ENCODE measurements around the gene NF1. TPM values are rescaled to one million over a fixed set of nuclear protein-coding genes. Genes with fewer than 3 reads are reported as not detected.
A peak's percentile ranks its signal among the peaks of the same experiment; 100 is the strongest.

NF1 gene
- total RNA-seq, 2 experiments from 2014 or later = 18.1 to 21.7 TPM

DNA sequence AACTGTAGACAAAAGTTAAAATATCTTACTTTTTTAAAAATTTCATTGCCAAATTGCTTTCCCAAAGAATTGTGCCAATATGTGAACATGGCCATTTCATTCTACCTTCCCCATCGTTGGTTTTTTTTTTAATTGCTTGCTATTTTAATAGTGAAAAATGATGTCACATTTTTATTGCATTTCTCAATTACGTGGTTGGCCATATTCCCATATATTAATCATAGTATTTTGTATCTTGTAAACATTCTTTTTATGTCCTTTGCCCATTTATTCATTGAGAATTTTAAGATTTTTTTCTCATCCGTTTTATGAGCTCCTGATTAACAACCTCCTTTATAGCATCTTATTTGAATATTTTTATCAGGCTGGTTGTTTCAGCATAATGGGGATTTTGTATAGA lies 195.0 kb downstream of the NF1 start:
- no peak for DNase-seq
- CTCF ChIA-PET = interaction anchor here (0.9 kb wide), 1 partner anchor 12 kb away, joined by 3 read pairs; no protein-coding TSS in a partner anchor
- H3K36me3 Mint-ChIP-seq (ENCODE audit: low read depth) = peaks cover 3% of the 10 kb centered on the region

DNA sequence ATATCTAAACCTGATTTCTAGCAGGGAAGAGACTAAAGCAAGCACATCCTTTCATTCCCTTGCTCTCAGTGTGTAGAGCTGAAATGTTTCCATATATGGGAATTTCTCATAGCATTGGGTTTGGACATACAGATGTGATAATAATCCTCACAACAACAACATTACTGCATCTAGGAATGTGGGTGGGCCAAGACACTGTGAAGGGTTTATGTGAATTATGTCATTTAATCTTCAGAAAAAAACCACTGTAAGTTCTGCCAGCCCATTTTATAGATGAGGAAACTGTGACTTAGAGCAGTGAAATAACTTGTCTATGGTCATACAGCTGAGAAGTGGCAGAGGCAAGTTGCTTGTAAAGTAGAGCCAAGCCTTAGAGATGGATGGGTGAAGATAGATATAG lies 197.0 kb downstream of the NF1 start:
- CTCF ChIA-PET = no interaction called here
- peaks cover 5% of the 10 kb centered on the region for H3K36me3 Mint-ChIP-seq (ENCODE audit: low read depth)
- DNase-seq = no peak
- H3K4me3 Mint-ChIP-seq = no peak overlapping the region
- peaks cover 4% of the 10 kb centered on the region for H3K4me1 Mint-ChIP-seq
- no peaks in the 10 kb centered on the region for H3K9me3 Mint-ChIP-seq
- POLR2A ChIA-PET = no interaction called here
- H3K27ac Mint-ChIP-seq = no peak overlapping the region
- no peaks in the 10 kb centered on the region for H3K27me3 Mint-ChIP-seq

More for the DNA sequence above, 195.0 kb downstream of the NF1 start:
- Mint-ChIP-seq H3K27me3 (no peaks in the 10 kb centered on the region), H3K27ac (no peak overlapping the region), H3K4me1 (peaks cover 2% of the 10 kb centered on the region), H3K4me3 (no peak overlapping the region), H3K9me3 (no peaks in the 10 kb centered on the region)
- POLR2A ChIA-PET = no interaction called here

DNA sequence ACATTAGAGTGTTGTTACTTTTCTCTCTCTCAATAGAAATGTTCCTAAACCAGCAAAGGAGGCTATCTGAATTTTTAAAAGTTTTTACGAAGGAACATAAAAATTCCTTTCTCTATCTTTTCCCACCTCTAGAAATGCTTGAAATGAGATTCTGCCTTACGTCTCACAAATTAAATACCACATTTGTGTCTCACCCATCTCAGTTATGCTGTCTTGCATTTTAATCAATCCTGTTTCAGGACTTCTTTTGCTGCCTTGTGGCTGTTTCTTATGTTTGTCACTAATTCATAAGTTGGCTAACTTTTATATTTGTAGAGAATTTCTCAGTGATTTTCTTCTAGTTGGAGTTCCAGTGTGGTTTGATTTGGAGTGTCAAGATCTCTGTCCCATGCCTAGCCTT lies 198.8 kb downstream of the NF1 start:
- H3K4me1 Mint-ChIP-seq = peaks cover 4% of the 10 kb centered on the region
- no peak overlapping the region for H3K4me3 Mint-ChIP-seq
- no peak for DNase-seq
- H3K27me3 Mint-ChIP-seq = no peaks in the 10 kb centered on the region
- no peak overlapping the region for H3K27ac Mint-ChIP-seq
- peaks cover 2% of the 10 kb centered on the region for H3K36me3 Mint-ChIP-seq (ENCODE audit: low read depth)
- ChIA-PET POLR2A (no interaction called here), CTCF (interaction anchor here (0.5 to 0.6 kb wide), 2 partner anchors 27 to 809 kb away, joined by 4 read pairs; no protein-coding TSS in a partner anchor)
- no peaks in the 10 kb centered on the region for H3K9me3 Mint-ChIP-seq

DNA sequence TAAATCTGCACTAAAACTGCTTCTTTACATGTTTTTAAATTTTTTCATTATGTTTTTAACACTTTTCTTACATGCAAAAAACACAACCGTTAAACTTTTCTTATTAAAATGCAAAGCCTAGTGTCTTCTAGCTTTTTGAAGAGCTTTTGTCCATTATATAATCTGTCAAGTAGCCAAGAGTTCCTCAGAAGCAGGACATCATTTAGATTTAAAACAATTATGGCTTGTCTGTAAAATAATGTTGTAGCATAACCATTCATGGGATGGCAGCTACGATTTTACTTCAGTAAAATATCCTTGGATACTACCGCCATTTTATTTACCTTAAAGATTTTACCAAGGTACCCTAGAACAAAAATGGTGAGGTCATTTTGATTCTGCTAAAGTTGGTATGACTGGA lies 199.5 kb downstream of the NF1 start:
- CTCF ChIA-PET = interaction anchor here (0.5 kb wide), 1 partner anchor 200 kb away, joined by 3 read pairs; the partner anchor contains the start of gene NF1
- Mint-ChIP-seq H3K4me3 (no peak overlapping the region), H3K27me3 (no peaks in the 10 kb centered on the region)

DNA sequence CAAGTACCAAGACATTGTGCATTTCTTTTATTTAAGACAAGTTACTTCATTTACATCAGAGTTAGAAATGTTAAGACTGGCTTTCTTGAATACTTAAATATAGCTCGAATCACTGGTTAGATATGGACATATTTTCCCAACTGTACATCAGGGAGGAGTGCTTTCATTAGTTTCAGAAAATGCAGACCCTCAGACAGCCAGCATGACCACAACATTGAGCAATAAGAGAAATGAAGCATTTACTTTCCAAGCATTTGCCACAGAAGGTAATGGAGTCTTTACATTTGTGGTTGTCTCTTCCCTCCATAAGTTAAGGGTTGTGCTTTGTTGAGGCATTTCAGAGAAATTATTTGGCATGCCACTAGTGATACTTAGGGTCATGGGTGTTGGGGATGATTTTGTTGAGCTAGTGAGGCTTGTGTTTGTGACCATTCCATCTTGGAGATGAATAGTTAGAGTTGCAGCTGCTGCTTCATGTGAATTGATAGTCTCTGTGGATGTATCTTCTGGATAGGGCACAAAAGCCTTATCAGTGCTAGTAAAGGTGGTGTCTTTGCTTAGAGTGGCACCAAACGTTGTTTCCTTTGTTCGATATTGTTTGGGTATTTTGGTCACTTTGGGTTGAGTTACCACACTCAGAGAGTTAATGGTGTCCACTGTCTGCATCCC lies 200.2 kb downstream of the NF1 start:
- DNase-seq = no peak
- peaks cover 4% of the 10 kb centered on the region for H3K4me1 Mint-ChIP-seq
- peaks cover 2% of the 10 kb centered on the region for H3K36me3 Mint-ChIP-seq (ENCODE audit: low read depth)
- ChIA-PET POLR2A (no interaction called here), CTCF (interaction anchor here (0.5 kb wide), 2 partner anchors 53 to 200 kb away, joined by 3 read pairs; partner anchors contain the start of gene NF1)
- no peaks in the 10 kb centered on the region for H3K9me3 Mint-ChIP-seq
- H3K4me3 Mint-ChIP-seq = no peak overlapping the region
- H3K27me3 Mint-ChIP-seq = no peaks in the 10 kb centered on the region
- H3K27ac Mint-ChIP-seq = no peak overlapping the region

More for the DNA sequence above, 199.5 kb downstream of the NF1 start:
- no peak overlapping the region for H3K27ac Mint-ChIP-seq
- peaks cover 4% of the 10 kb centered on the region for H3K4me1 Mint-ChIP-seq
- no peaks in the 10 kb centered on the region for H3K9me3 Mint-ChIP-seq
- DNase-seq = no peak
- POLR2A ChIA-PET = no interaction called here
- H3K36me3 Mint-ChIP-seq (ENCODE audit: low read depth) = peaks cover 2% of the 10 kb centered on the region

DNA sequence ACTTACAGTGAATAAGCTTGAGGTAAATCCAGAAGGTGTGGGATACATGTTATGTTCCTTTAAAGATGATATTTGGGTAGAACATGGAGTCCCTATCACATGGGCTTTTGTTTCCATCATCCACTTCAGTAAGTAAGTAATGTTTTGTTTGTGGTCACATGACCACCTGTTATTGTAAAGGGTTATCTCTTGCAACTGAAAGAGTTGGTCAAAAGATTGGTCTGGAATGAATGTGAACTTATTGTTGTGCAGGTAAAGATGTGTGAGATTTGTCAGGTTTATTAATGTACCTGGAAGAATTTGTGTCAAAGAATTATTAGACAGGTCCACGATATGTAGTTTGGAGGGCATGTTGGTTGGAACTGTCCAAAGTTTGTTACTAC lies 200.7 kb downstream of the NF1 start:
- no peaks in the 10 kb centered on the region for H3K9me3 Mint-ChIP-seq
- POLR2A ChIA-PET = no interaction called here

DNA sequence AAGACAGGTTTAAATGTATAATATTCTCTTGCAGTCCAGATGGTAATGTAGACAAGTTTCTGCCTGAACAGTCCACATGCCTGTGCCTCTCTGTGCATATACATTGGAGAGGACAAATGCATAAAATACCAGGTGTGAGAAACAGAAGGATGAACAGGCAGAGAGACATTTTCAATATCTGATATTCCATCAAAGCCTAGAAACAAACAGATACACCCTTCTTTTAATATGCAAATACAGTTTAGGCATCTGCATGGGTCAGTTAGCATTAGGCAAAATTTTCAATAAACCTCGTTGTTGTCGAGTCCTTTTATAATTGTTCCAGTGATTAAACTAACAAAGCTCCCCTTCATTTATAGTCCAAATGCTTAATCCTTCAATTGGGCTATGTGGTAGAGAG lies 201.4 kb downstream of the NF1 start:
- no peak for DNase-seq
- no peaks in the 10 kb centered on the region for H3K27me3 Mint-ChIP-seq
- peaks cover 6% of the 10 kb centered on the region for H3K36me3 Mint-ChIP-seq (ENCODE audit: low read depth)
- CTCF ChIA-PET = no interaction called here
- peaks cover 2% of the 10 kb centered on the region for H3K4me1 Mint-ChIP-seq
- H3K27ac Mint-ChIP-seq = no peak overlapping the region
- H3K4me3 Mint-ChIP-seq = no peak overlapping the region
- POLR2A ChIA-PET = no interaction called here
- H3K9me3 Mint-ChIP-seq = no peaks in the 10 kb centered on the region

More for the DNA sequence above, 200.7 kb downstream of the NF1 start:
- Mint-ChIP-seq H3K4me1 (peaks cover 2% of the 10 kb centered on the region), H3K4me3 (no peak overlapping the region), H3K27me3 (no peaks in the 10 kb centered on the region), H3K27ac (no peak overlapping the region), H3K36me3 (ENCODE audit: low read depth) (peaks cover 2% of the 10 kb centered on the region)
- CTCF ChIA-PET = interaction anchor here (0.5 kb wide), 1 partner anchor 54 kb away, joined by 3 read pairs; no protein-coding TSS in a partner anchor
- DNase-seq = no peak

DNA sequence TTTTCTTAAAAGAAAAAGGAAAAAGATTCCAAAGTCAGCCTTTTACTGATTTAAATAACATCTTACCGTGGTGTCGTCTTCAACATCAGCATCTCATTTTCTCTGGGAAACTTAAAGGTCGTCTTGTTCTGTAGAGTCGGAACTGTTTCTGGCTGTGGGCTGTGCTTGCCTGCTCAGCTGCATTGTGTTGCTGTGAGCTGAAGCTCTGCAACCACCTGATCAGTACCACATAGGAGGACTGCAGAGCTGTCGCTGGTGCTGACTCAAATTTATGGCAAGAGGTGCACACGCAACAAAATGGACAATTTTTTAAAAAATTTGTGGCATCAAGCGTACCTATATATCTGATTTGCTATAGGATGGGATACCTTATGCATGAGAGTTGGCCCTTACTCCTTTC lies 202.3 kb downstream of the NF1 start, which contains the start of gene OMG:
TSS of gene OMG (minus strand) at position 150 of the 400 bp plus-strand sequence. CDS start 908 bp downstream, outside the sequence.
- Mint-ChIP-seq H3K27me3 (no peaks in the 10 kb centered on the region), H3K4me1 (peaks cover 2% of the 10 kb centered on the region), H3K36me3 (ENCODE audit: low read depth) (peaks cover 6% of the 10 kb centered on the region), H3K27ac (no peak within 1 kb of the TSS), H3K9me3 (no peaks in the 10 kb centered on the region), H3K4me3 (no peak within 1 kb of the TSS)
- DNase-seq = no peak
- ChIA-PET POLR2A (no interaction called here), CTCF (no interaction called here)

DNA sequence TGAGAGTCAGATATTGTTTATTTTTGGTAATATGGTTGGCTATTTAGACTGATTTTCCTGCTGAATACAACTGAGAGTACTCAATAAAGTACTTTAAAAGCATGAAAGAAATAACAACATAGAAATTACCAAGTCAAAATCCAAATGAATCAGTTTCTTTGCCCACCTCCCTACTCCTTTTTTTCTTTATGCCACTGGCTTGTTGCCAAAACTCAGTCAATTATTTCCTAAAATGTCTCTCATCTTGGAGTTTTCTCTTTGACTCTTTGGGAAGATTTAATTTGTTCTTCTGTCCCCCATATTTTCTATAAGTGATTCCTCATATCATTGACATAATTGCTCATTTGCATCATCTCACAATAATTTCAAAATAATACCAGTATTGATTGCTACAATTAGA lies 204.8 kb downstream of the NF1 start:
- peaks cover 28% of the 10 kb centered on the region for H3K36me3 Mint-ChIP-seq (ENCODE audit: low read depth)
- ChIA-PET POLR2A (no interaction called here), CTCF (no interaction called here)
- H3K27ac Mint-ChIP-seq = no peak overlapping the region
- peaks cover 3% of the 10 kb centered on the region for H3K9me3 Mint-ChIP-seq
- DNase-seq = no peak
- no peak overlapping the region for H3K4me3 Mint-ChIP-seq
- H3K27me3 Mint-ChIP-seq = no peaks in the 10 kb centered on the region
- H3K4me1 Mint-ChIP-seq = peaks cover 7% of the 10 kb centered on the region

DNA sequence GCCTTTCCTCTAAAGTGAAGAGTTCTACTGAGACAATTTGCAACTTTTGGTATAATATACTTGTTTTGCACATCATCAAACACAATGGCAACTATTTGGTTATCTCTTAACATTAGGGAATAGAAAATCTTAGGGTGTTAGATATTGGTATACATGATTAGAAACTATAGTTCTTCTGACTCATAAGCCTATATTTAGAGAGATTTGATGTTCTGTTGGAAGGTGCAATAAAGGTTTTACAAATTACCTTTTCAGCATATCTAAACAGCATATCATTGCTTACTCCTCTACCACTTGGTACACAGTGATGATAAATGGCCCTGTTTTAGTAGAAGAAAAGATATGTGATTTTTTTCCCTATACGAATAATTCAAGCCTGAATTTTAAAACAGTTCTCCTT lies 212.9 kb downstream of the NF1 start:
- H3K4me3 Mint-ChIP-seq = peak overlapping the region; percentile 85
- H3K4me1 Mint-ChIP-seq = peaks cover 48% of the 10 kb centered on the region
- no peak for DNase-seq
- H3K9me3 Mint-ChIP-seq = peaks cover 10% of the 10 kb centered on the region
- ChIA-PET CTCF (no interaction called here), POLR2A (no interaction called here)
- peaks cover 81% of the 10 kb centered on the region for H3K36me3 Mint-ChIP-seq (ENCODE audit: low read depth)
- H3K27ac Mint-ChIP-seq = peak overlapping the region; percentile 94
- no peaks in the 10 kb centered on the region for H3K27me3 Mint-ChIP-seq

DNA sequence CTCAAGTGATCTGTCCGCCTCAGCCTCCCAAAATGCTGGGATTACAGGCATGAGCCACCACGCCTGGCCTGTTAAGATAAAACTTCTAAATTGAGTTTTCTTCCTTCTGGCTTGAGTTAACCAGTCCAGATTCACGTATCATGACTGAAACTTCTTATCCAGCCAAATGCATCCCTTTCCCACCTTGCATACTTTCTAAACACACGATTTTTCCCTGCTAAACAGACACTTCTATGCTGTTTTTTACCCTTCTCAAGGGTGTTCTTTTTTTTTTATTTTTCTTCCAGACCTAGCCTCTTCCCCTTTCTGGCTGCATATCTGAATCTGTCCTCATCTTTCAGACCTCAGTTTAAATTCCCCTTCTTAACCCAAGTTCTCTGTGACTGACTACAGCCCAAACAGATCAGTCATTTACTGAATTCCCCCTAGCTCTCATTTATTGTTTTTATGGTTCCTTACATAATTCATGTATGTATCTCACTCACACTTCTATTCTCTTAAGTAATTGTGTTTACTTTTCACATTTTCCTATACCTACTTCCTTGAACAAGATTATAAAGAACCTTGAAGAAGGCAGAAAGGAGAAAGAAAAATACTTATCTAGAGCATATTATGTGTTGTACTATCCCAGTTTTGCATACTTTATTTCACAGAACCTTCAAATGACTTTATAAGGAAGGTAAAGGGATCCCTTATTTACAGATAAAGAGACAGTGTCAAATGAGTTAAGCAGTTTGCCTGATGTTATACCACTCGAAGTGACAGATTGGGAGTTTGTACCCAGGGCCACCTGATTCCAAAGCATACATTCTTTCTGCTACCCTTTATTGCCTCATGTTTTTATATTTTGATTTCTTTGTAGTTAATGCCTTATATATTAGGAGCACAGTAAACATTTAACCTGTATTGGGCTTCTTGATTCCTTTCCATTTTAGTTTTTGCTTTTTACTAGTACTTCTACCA lies 213.9 kb downstream of the NF1 start:
- POLR2A ChIA-PET = no interaction called here
- DNase-seq = no peak

DNA sequence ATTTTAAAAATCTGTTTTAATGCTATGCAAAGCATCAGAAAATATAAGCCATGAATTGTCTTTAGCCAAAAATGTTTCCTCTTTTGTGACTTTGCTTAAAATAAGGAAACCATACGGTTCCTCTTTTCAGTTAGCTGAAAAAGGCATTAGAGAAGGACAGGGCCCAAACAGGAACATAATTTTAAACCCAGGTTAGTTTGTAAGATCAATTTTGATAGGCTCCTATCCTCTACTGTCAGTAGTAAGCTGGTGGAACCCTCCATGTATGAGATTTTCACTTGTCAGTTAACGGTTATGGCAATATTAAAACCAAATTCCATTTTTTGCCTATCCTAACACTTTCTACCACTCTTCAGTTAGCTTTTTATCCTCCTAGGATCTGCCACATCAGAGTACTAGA lies 214.8 kb downstream of the NF1 start:
- H3K4me3 Mint-ChIP-seq = peak overlapping the region; percentile 85
- peaks cover 47% of the 10 kb centered on the region for H3K4me1 Mint-ChIP-seq
- peaks cover 7% of the 10 kb centered on the region for H3K9me3 Mint-ChIP-seq
- no peak for DNase-seq
- CTCF ChIA-PET = interaction anchor here (0.5 to 1.2 kb wide), 2 partner anchors 15 to 25 kb away, joined by 4 read pairs; no protein-coding TSS in a partner anchor
- POLR2A ChIA-PET = no interaction called here
- H3K27me3 Mint-ChIP-seq = no peaks in the 10 kb centered on the region
- H3K27ac Mint-ChIP-seq = peak overlapping the region; percentile 94
- peaks cover 65% of the 10 kb centered on the region for H3K36me3 Mint-ChIP-seq (ENCODE audit: low read depth)

More for the DNA sequence above, 213.9 kb downstream of the NF1 start:
- Mint-ChIP-seq H3K27ac (peak overlapping the region; percentile 94), H3K36me3 (ENCODE audit: low read depth) (peaks cover 71% of the 10 kb centered on the region), H3K4me1 (peaks cover 47% of the 10 kb centered on the region), H3K4me3 (peak overlapping the region; percentile 85), H3K27me3 (no peaks in the 10 kb centered on the region), H3K9me3 (peaks cover 10% of the 10 kb centered on the region)
- CTCF ChIA-PET = interaction anchor here (0.5 to 0.8 kb wide), 2 partner anchors 24 to 64 kb away, joined by 4 read pairs; no protein-coding TSS in a partner anchor

DNA sequence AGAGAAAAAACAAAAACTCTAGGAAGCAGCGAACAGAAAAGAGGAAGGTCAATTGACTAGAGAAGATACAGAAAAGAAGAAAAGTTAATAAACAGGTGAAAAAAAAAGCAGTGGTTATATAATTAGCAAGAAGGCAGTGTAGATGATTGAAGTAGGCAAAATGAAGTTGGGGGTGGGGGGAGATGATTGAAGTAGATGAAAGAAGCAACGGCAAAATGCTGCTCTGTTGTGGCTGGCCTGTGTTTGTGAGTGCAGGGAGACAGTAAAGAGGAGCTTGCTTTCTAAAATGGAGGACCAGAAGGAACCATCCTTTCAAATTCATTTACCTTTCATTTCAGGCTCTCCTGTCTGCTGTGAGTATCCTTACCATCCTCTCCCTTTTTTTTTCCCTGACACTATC lies 215.5 kb downstream of the NF1 start:
- peak overlapping the region; percentile 85 for H3K4me3 Mint-ChIP-seq
- peaks cover 58% of the 10 kb centered on the region for H3K36me3 Mint-ChIP-seq (ENCODE audit: low read depth)
- peaks cover 3% of the 10 kb centered on the region for H3K9me3 Mint-ChIP-seq
- CTCF ChIA-PET = interaction anchor here (0.6 to 1.3 kb wide), 3 partner anchors 15 to 1111 kb away, joined by 3 to 4 read pairs (median 3); no protein-coding TSS in a partner anchor
- POLR2A ChIA-PET = interaction anchor here (0.6 to 2.5 kb wide), 2 partner anchors 8 to 9 kb away, joined by 5 to 26 read pairs; no protein-coding TSS in a partner anchor
- no peaks in the 10 kb centered on the region for H3K27me3 Mint-ChIP-seq
- peak; percentile 84 for DNase-seq
- peak overlapping the region; percentile 94 for H3K27ac Mint-ChIP-seq
- peaks cover 49% of the 10 kb centered on the region for H3K4me1 Mint-ChIP-seq

Measured in activated CD4-positive, alpha-beta T cell treated with anti-CD3 and anti-CD28 coated beads, Interleukin-2, amount 10 ng/mL, durations not matched to agents 7 days and 5 days (primary cell).